K562 (cell line): ENCODE results near the gene SPACA9. TPM values are rescaled to one million over a fixed set of nuclear protein-coding genes. Genes with fewer than 3 reads are reported as not detected.

Experiments used
- BRF1 ChIP-seq: IDR thresholded peaks from 3 replicates; pipeline ENCODE4 v1.6.1; 2011; ENCODE audit warnings: borderline replicate concordance, mild to moderate bottlenecking; ENCODE audit not compliant: insufficient read length; ENCODE audit errors: extremely low read depth
- CEBPB ChIP-seq: fragments of 450-650 bp; IDR thresholded peaks from 2 replicates; pipeline ENCODE4 v1.6.1; 2016; ENCODE audit warnings: missing genetic modification characterization, missing compliant biosample characterization
- ETV1 ChIP-seq: fragments of 450-650 bp; conservative IDR thresholded peaks from 2 replicates; pipeline ENCODE4 v1.6.1; 2016; ENCODE audit warnings: missing genetic modification characterization, control low read depth, low read depth, missing compliant biosample characterization
- JUND ChIP-seq, 2 experiments: IDR thresholded peaks; 2 replicates in 1 of 2; 3 replicates in 1 of 2; pipeline ENCODE4 v1.6.1; 2011; ENCODE audit warnings: borderline replicate concordance in 2 of 2, low read depth in 2 of 2, low read length in 2 of 2, improper control_type of control experiment in 1 of 2, missing biosample characterization in 1 of 2, missing genetic modification characterization in 1 of 2, missing genetic modification reagents in 1 of 2
- MLLT1 ChIP-seq, 2 experiments: fragments of 450-650 bp; IDR thresholded peaks; 2 replicates each; pipeline ENCODE4 v1.6.1; 2016
- MTA2 ChIP-seq: fragments of 450-650 bp; IDR thresholded peaks from 2 replicates; pipeline ENCODE4 v1.6.1; 2016; ENCODE audit warnings: low read depth
- SIX5 ChIP-seq, 2 experiments: IDR thresholded peaks; 2 replicates each; pipeline ENCODE4 v1.6.1; 2011; ENCODE audit warnings: low read length in 2 of 2, borderline replicate concordance in 1 of 2, low read depth in 1 of 2, mild to moderate bottlenecking in 1 of 2, moderate library complexity in 1 of 2; ENCODE audit not compliant: insufficient read depth in 1 of 2
- TCF7 ChIP-seq: sonication (generic); IDR thresholded peaks from 2 replicates; pipeline ENCODE4 v1.6.1; 2016; ENCODE audit warnings: antibody characterized with exemption, borderline replicate concordance
- USF1 ChIP-seq: sonication (generic); formaldehyde crosslinking; IDR thresholded peaks from 2 replicates; pipeline ENCODE4 v1.9.0; 2022; ENCODE audit warnings: mild to moderate bottlenecking, missing genetic modification reagents
- ZNF23 ChIP-seq: fragments of 250-450 bp; sonication (Bioruptor Pico); IDR thresholded peaks from 2 replicates; pipeline ENCODE4 v1.4.0; 2020; ENCODE audit warnings: mild to moderate bottlenecking
- ZNF311 ChIP-seq: fragments of 250-450 bp; sonication (Bioruptor Pico); IDR thresholded peaks from 2 replicates; pipeline ENCODE4 v1.4.0; 2020; ENCODE audit warnings: mild to moderate bottlenecking, moderate library complexity
- ZNF668 ChIP-seq: fragments of 250-450 bp; sonication (Bioruptor Pico); IDR thresholded peaks from 2 replicates; pipeline ENCODE4 v1.8.0; 2022; ENCODE audit warnings: mild to moderate bottlenecking, inconsistent platforms
- polyA plus RNA-seq, 8 experiments: library from polyadenylated mRNA; depleted of rRNA in 4 of 8; stranded (reverse) in 5 of 8; unstranded in 3 of 8; fragments of >200 nt; fragmentation: Nextera tagmentation in 2 of 8; fragmentation: Illumina TruSeq in 1 of 8; extraction: Ambion mirVana in 2 of 8; extraction: Trizol in 1 of 8; gene quantifications; 2 replicates each; pipeline versions ENCODE4 v1.2.1 to v1.2.3, GENCODE V29; 2011 to 2014; ENCODE audit warnings: inconsistent platforms in 1 of 8, missing spikeins in 1 of 8
- total RNA-seq, 7 experiments: library from RNA; depleted of rRNA in 6 of 7; stranded (reverse); fragments of >200 nt in 6 of 7; fragmentation: Illumina TruSeq in 2 of 7; extraction: Trizol in 2 of 7; gene quantifications; 2 replicates each; pipeline versions ENCODE4 v1.2.1 to v1.2.3, GENCODE V29; 2011 to 2021; ENCODE audit warnings: low replicate concordance in 1 of 7
- TF ChIP-seq, protein P1 (sequence below): fragments of 250-450 bp; sonication (Bioruptor Pico); IDR thresholded peaks from 2 replicates; pipeline ENCODE4 v1.4.0; 2020
- TF ChIP-seq, protein P2 (sequence below): fragments of 450-650 bp; formaldehyde crosslinking; IDR thresholded peaks from 2 replicates; pipeline ENCODE4 v1.4.0; 2020; ENCODE audit warnings: mild to moderate bottlenecking, moderate library complexity

SPACA9 gene
- total and polyA plus RNA-seq, 9 of the 15 experiments (the other 6 are each of a cell fraction or from before 2014, with no cell fraction given), result 0.06 to 0.51 (median 0.36) TPM

- TF ChIP-seq, protein P1, sequence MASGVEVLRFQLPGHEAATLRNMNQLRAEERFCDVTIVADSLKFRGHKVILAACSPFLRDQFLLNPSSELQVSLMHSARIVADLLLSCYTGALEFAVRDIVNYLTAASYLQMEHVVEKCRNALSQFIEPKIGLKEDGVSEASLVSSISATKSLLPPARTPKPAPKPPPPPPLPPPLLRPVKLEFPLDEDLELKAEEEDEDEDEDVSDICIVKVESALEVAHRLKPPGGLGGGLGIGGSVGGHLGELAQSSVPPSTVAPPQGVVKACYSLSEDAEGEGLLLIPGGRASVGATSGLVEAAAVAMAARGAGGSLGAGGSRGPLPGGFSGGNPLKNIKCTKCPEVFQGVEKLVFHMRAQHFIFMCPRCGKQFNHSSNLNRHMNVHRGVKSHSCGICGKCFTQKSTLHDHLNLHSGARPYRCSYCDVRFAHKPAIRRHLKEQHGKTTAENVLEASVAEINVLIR, result no peak
- TF ChIP-seq CEBPB (tag) (no peak), MTA2 (no peak), ZNF23 (CRISPR knock-in tag) (no peak), SIX5 (IDR thresholded peaks at IDR 0.05; ENCODE audit: borderline replicate concordance in 1 of 2, insufficient read depth in 1 of 2, low read depth in 1 of 2, low read length in 2 of 2) (no peak), ZNF668 (no peak), MLLT1 (IDR thresholded peaks at IDR 0.05) (no peak), ETV1 (peak; percentile 62), BRF1 (no peak), TCF7 (no peak), USF1 (no peak), JUND (IDR thresholded peaks at IDR 0.05; ENCODE audit: borderline replicate concordance, low read depth, low read length) (peak; percentile 53), JUND (tag; IDR thresholded peaks at IDR 0.05; ENCODE audit: borderline replicate concordance, low read depth, low read length) (no peak; the same call in 2 of the 3 replicates), ZNF311 (CRISPR knock-in tag) (no peak)
- TF ChIP-seq, protein P2, sequence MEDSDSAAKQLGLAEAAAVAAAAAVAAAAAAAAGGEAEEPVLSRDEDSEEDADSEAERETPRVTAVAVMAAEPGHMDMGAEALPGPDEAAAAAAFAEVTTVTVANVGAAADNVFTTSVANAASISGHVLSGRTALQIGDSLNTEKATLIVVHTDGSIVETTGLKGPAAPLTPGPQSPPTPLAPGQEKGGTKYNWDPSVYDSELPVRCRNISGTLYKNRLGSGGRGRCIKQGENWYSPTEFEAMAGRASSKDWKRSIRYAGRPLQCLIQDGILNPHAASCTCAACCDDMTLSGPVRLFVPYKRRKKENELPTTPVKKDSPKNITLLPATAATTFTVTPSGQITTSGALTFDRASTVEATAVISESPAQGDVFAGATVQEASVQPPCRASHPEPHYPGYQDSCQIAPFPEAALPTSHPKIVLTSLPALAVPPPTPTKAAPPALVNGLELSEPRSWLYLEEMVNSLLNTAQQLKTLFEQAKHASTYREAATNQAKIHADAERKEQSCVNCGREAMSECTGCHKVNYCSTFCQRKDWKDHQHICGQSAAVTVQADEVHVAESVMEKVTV (CRISPR knock-in tag), result 0 out of 2 replicates have a peak, but pooled peaks have one; percentile 17
These were observed 23.4 kb downstream of the SPACA9 start (continued) for GRCh38 chr9:132901858-132902831.
